HL-60 (cell line): ENCODE results near the gene SENP5.

ENCODE experiments used
- DNase-seq, 2 experiments: peaks; one replicate each; pipeline ENCODE4 v3.0.0-alpha.2; 2010 to 2020; ENCODE audit warnings: low read depth in 1 of 2, low spot score in 1 of 2
- H3K27ac ChIP-seq: fragments of 250-450 bp; sonication (Bioruptor Pico); replicated peaks from 2 replicates; pipeline ENCODE4 v1.5.1; 2020; ENCODE audit warnings: mild to moderate bottlenecking, moderate library complexity
- H3K27me3 ChIP-seq: fragments of 250-450 bp; sonication (Bioruptor Pico); 2 replicates; pipeline ENCODE4 v1.5.1; 2021; ENCODE audit warnings: mild to moderate bottlenecking, moderate library complexity; ENCODE audit not compliant: insufficient read depth, poor library complexity, severe bottlenecking
- H3K4me3 ChIP-seq: replicated peaks from 2 replicates; pipeline ENCODE4 v1.5.1; 2011; ENCODE audit warnings: mild to moderate bottlenecking, control low read depth, low read length; ENCODE audit not compliant: insufficient read depth
- GABPA ChIP-seq: IDR thresholded peaks from 2 replicates; pipeline ENCODE4 v1.6.1; 2012; ENCODE audit warnings: low read depth
- POLR2AphosphoS5 ChIP-seq: IDR thresholded peaks from 2 replicates; pipeline ENCODE4 v1.6.1; 2012; ENCODE audit warnings: low read depth
- SPI1 ChIP-seq: IDR thresholded peaks from 2 replicates; pipeline ENCODE4 v1.6.1; 2012; ENCODE audit warnings: low read depth, mild to moderate bottlenecking, borderline replicate concordance
- TF ChIP-seq, protein P1 (sequence below): IDR thresholded peaks from one replicate; pipeline ENCODE4 v1.5.1; 2011; ENCODE audit warnings: low read length, control low read depth, inconsistent platforms; ENCODE audit not compliant: insufficient read depth
- TF ChIP-seq, protein P2 (sequence below): IDR thresholded peaks from 2 replicates; pipeline ENCODE4 v1.6.1; 2012; ENCODE audit warnings: low read depth; ENCODE audit not compliant: insufficient replicate concordance

The SENP5 gene

GRCh38 chr3:196932600-196932999 is 64.9 kb downstream of the SENP5 start:
- Histone ChIP-seq H3K27me3 (no peaks in the 10 kb centered on the region), H3K4me3 (no peak overlapping the region), H3K27ac (no peak overlapping the region)
- TF ChIP-seq, protein P1, sequence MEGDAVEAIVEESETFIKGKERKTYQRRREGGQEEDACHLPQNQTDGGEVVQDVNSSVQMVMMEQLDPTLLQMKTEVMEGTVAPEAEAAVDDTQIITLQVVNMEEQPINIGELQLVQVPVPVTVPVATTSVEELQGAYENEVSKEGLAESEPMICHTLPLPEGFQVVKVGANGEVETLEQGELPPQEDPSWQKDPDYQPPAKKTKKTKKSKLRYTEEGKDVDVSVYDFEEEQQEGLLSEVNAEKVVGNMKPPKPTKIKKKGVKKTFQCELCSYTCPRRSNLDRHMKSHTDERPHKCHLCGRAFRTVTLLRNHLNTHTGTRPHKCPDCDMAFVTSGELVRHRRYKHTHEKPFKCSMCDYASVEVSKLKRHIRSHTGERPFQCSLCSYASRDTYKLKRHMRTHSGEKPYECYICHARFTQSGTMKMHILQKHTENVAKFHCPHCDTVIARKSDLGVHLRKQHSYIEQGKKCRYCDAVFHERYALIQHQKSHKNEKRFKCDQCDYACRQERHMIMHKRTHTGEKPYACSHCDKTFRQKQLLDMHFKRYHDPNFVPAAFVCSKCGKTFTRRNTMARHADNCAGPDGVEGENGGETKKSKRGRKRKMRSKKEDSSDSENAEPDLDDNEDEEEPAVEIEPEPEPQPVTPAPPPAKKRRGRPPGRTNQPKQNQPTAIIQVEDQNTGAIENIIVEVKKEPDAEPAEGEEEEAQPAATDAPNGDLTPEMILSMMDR = no peak
- peak; percentile 54; the same call in 1 of the 2 replicates for TF ChIP-seq SPI1
- TF ChIP-seq GABPA = no peak
- no peak for TF ChIP-seq POLR2AphosphoS5
- DNase-seq = no peak

GRCh38 chr3:196936288-196936687 is 68.6 kb downstream of the SENP5 start:
- H3K27ac ChIP-seq = no peak overlapping the region

GRCh38 chr3:196938124-196938523 is 70.4 kb downstream of the SENP5 start:
- no peak for DNase-seq
- no peak overlapping the region for H3K27ac ChIP-seq
- TF ChIP-seq GABPA (no peak), SPI1 (no peak)
- TF ChIP-seq, protein P2, sequence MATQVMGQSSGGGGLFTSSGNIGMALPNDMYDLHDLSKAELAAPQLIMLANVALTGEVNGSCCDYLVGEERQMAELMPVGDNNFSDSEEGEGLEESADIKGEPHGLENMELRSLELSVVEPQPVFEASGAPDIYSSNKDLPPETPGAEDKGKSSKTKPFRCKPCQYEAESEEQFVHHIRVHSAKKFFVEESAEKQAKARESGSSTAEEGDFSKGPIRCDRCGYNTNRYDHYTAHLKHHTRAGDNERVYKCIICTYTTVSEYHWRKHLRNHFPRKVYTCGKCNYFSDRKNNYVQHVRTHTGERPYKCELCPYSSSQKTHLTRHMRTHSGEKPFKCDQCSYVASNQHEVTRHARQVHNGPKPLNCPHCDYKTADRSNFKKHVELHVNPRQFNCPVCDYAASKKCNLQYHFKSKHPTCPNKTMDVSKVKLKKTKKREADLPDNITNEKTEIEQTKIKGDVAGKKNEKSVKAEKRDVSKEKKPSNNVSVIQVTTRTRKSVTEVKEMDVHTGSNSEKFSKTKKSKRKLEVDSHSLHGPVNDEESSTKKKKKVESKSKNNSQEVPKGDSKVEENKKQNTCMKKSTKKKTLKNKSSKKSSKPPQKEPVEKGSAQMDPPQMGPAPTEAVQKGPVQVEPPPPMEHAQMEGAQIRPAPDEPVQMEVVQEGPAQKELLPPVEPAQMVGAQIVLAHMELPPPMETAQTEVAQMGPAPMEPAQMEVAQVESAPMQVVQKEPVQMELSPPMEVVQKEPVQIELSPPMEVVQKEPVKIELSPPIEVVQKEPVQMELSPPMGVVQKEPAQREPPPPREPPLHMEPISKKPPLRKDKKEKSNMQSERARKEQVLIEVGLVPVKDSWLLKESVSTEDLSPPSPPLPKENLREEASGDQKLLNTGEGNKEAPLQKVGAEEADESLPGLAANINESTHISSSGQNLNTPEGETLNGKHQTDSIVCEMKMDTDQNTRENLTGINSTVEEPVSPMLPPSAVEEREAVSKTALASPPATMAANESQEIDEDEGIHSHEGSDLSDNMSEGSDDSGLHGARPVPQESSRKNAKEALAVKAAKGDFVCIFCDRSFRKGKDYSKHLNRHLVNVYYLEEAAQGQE = no peak
- H3K4me3 ChIP-seq = no peak overlapping the region
- no peaks in the 10 kb centered on the region for H3K27me3 ChIP-seq

More at GRCh38 chr3:196936288-196936687, 68.6 kb downstream of the SENP5 start:
- DNase-seq = no peak
- no peaks in the 10 kb centered on the region for H3K27me3 ChIP-seq
- no peak for TF ChIP-seq GABPA
- H3K4me3 ChIP-seq = no peak overlapping the region

- H3K27me3 ChIP-seq = no peaks in the 10 kb centered on the region
- TF ChIP-seq GABPA (no peak), POLR2AphosphoS5 (no peak)
- TF ChIP-seq, protein P1 = no peak
- TF ChIP-seq, protein P2 = no peak
- DNase-seq = no peak
- H3K4me3 ChIP-seq = no peak overlapping the region
- H3K27ac ChIP-seq = no peak overlapping the region
These were observed 70.9 kb downstream of the SENP5 start for GRCh38 chr3:196938576-196938975.

GRCh38 chr3:196941729-196942225 is 74.1 kb downstream of the SENP5 start:
- DNase-seq = peak; percentile 48 to 65
- H3K27ac ChIP-seq = peak overlapping the region; percentile 96
- peak overlapping the region; percentile 83 for H3K4me3 ChIP-seq
- no peaks in the 10 kb centered on the region for H3K27me3 ChIP-seq
- TF ChIP-seq POLR2AphosphoS5 (no peak), GABPA (no peak), SPI1 (no peak)
- TF ChIP-seq, protein P1 = no peak
- TF ChIP-seq, protein P2 = no peak
